C4-2B (cell line): ENCODE measurements around the gene INPP5B.

Experiments
- CTCF ChIP-seq: fragments of 450-650 bp; conservative IDR thresholded peaks from 2 replicates; pipeline ENCODE4 v1.5.1; 2017; ENCODE audit warnings: mild to moderate bottlenecking
- ZFX ChIP-seq: fragments of 450-650 bp; IDR thresholded peaks from 2 replicates; pipeline ENCODE4 v1.6.1; 2017

DNA sequence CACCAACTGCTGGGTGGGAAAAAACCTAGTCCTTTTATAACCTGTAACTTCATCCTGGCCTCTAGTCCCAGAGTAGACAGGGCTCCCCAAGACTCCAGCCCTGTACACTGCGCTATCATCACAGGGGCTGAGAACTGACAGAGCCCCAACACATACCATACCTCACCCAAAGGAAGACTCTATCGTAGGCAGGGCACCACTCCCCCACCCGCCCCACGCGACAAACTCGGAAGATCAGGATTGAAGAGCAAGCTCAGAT lies 15.8 kb downstream of the INPP5B start:
- TF ChIP-seq CTCF, result no peak
- no peak for TF ChIP-seq ZFX
